A673 (cell line): ENCODE data around the gene UGT1A1. TPM values are rescaled to one million over a fixed set of nuclear protein-coding genes. Genes with fewer than 3 reads are reported as not detected.

Source experiments
- BruUV-seq: library from RNA; stranded (reverse); fragments of 400-500 nt; replicated peaks from 2 replicates; lab custom pipeline; 2021; lab: Mats Ljungman, UMichigan
- CTCF ChIA-PET: fragments of 300-600 bp; sonication (Branson Sonifier 250); formaldehyde crosslinking; loops from one replicate; lab custom pipeline; 2022; ENCODE audit warnings: antibody characterized with exemption; lab: Charles Lee
- POLR2A ChIA-PET: fragments of 300-600 bp; sonication (Branson Sonifier 250); formaldehyde crosslinking; loops from one replicate; lab custom pipeline; 2022; ENCODE audit warnings: antibody characterized with exemption; ENCODE audit not compliant: low non-redundant PET; lab: Charles Lee
- DNase-seq: peaks from one replicate; pipeline ENCODE4 v3.0.0-alpha.2; 2015; ENCODE audit warnings: low spot score
- H3K27ac ChIP-seq: fragments of 200-600 bp; sonication (generic); 2 replicates; pipeline ENCODE4 v1.5.1; 2016; ENCODE audit warnings: mixed run types, low read depth, mild to moderate bottlenecking, mixed read lengths, antibody characterized with exemption, low read length; ENCODE audit not compliant: poor library complexity, severe bottlenecking
- H3K27me3 ChIP-seq: fragments of 200-600 bp; sonication (generic); replicated peaks from 2 replicates; pipeline ENCODE4 v1.6.1; 2017; ENCODE audit warnings: mixed run types, low read depth, mild to moderate bottlenecking, mixed read lengths, antibody characterized with exemption, low read length; ENCODE audit not compliant: insufficient read depth, poor library complexity
- H3K36me3 ChIP-seq: fragments of 200-600 bp; sonication (generic); 2 replicates; pipeline ENCODE4 v1.6.1; 2016; ENCODE audit warnings: mixed run types, mild to moderate bottlenecking, mixed read lengths, antibody characterized with exemption, low read length; ENCODE audit not compliant: insufficient read depth, poor library complexity, severe bottlenecking
- H3K4me1 ChIP-seq: fragments of 200-600 bp; sonication (generic); 2 replicates; pipeline ENCODE4 v1.6.1; 2017; ENCODE audit warnings: mixed run types, mild to moderate bottlenecking, mixed read lengths, antibody characterized with exemption, low read length; ENCODE audit not compliant: insufficient read depth, poor library complexity, severe bottlenecking
- H3K4me3 ChIP-seq: fragments of 200-600 bp; sonication (generic); 2 replicates; pipeline ENCODE4 v1.5.1; 2016; ENCODE audit warnings: low read depth, mixed run types, mild to moderate bottlenecking, mixed read lengths, low read length; ENCODE audit not compliant: poor library complexity, severe bottlenecking
- H3K9me3 ChIP-seq: fragments of 200-600 bp; sonication (generic); 2 replicates; pipeline ENCODE4 v1.6.1; 2016; ENCODE audit warnings: mixed run types, low read depth, mild to moderate bottlenecking, mixed read lengths, antibody characterized with exemption, low read length; ENCODE audit not compliant: poor library complexity, severe bottlenecking
- CTCF ChIP-seq: fragments of 300-800, 200-600 bp; sonication (generic); conservative IDR thresholded peaks from 2 replicates; pipeline ENCODE4 v1.5.1; 2017; ENCODE audit warnings: low read depth, mild to moderate bottlenecking, antibody characterized with exemption, low read length, moderate library complexity, mixed read lengths
- EZH2 ChIP-seq: fragments of 200-600 bp; sonication (generic); IDR thresholded peaks from 2 replicates; pipeline ENCODE4 v1.6.1; 2017; ENCODE audit warnings: borderline replicate concordance, low read depth, mild to moderate bottlenecking, mixed read lengths, antibody characterized with exemption, low read length; ENCODE audit not compliant: poor library complexity, severe bottlenecking
- intact Hi-C: fragments of 100-400 bp; cut with micrococcal nuclease; formaldehyde crosslinking; loops from one replicate; pipeline ENCODE4 v1.10.0; 2022; ENCODE audit not compliant: unreplicated experiment
- total RNA-seq: library from RNA; stranded (reverse); gene quantifications from 2 replicates; pipeline ENCODE4 v1.2.3, GENCODE V29; 2021

Gene UGT1A1
- total RNA-seq, 1 experiment from 2014 or later = not detected

GRCh38 chr2:233775414-233775813 is 15.3 kb downstream of the UGT1A1 start:
- TF ChIP-seq CTCF (no peak), EZH2 (no peak)
- intact Hi-C loops = no loop called here
- CTCF ChIA-PET = no interaction called here

GRCh38 chr2:233778030-233778429 is 18.0 kb downstream of the UGT1A1 start, which contains the start of gene MROH2A:
Gene MROH2A (plus strand): TSS chr2:233778330. CDS start chr2:233779359, 1,029 bp downstream.
- intact Hi-C loops = no loop called here
- Histone ChIP-seq H3K27me3 (no peaks in the 10 kb centered on the region), H3K4me3 (no peak within 1 kb of the TSS), H3K27ac (no peak within 1 kb of the TSS), H3K9me3 (no peaks in the 10 kb centered on the region), H3K36me3 (no peaks in the 10 kb centered on the region), H3K4me1 (no peaks in the 10 kb centered on the region)
- no peak for DNase-seq
- TF ChIP-seq CTCF = no peak
- TF ChIP-seq EZH2 = no peak
- ChIA-PET POLR2A (no interaction called here), CTCF (no interaction called here)
- no TSS peak for BruUV-seq

More at GRCh38 chr2:233775414-233775813, 15.3 kb downstream of the UGT1A1 start:
- POLR2A ChIA-PET = no interaction called here
- Histone ChIP-seq H3K4me1 (no peaks in the 10 kb centered on the region), H3K27ac (no peak overlapping the region), H3K4me3 (no peak overlapping the region), H3K36me3 (no peaks in the 10 kb centered on the region), H3K9me3 (no peaks in the 10 kb centered on the region), H3K27me3 (no peaks in the 10 kb centered on the region)
- BruUV-seq = no TSS peak
- no peak for DNase-seq

GRCh38 chr2:233779722-233780121 is 19.7 kb downstream of the UGT1A1 start:
- no peak for DNase-seq
- H3K4me1 ChIP-seq = no peaks in the 10 kb centered on the region
- no peak overlapping the region for H3K4me3 ChIP-seq
- ChIA-PET POLR2A (no interaction called here), CTCF (no interaction called here)
- no peaks in the 10 kb centered on the region for H3K36me3 ChIP-seq
- intact Hi-C loops = no loop called here
- no peaks in the 10 kb centered on the region for H3K27me3 ChIP-seq
- no TSS peak for BruUV-seq
- no peak overlapping the region for H3K27ac ChIP-seq
- no peaks in the 10 kb centered on the region for H3K9me3 ChIP-seq
- no peak for TF ChIP-seq CTCF
- no peak for TF ChIP-seq EZH2
